Stimulated activated naive CD4-positive, alpha-beta T cell (primary cell): ENCODE results near the gene RBM20.
A peak's percentile ranks its signal among the peaks of the same experiment; 100 is the strongest.
"Not testable (repeated sequence)": the region's sequence is repeated elsewhere in the genome, so short reads cannot be mapped to it uniquely, and the experiment has no call there.

Experiments
- DNase-seq, 6 experiments: peaks; one replicate each; lab custom pipeline; 2025; lab: John Stamatoyannopoulos, UW

Gene RBM20

DNA sequence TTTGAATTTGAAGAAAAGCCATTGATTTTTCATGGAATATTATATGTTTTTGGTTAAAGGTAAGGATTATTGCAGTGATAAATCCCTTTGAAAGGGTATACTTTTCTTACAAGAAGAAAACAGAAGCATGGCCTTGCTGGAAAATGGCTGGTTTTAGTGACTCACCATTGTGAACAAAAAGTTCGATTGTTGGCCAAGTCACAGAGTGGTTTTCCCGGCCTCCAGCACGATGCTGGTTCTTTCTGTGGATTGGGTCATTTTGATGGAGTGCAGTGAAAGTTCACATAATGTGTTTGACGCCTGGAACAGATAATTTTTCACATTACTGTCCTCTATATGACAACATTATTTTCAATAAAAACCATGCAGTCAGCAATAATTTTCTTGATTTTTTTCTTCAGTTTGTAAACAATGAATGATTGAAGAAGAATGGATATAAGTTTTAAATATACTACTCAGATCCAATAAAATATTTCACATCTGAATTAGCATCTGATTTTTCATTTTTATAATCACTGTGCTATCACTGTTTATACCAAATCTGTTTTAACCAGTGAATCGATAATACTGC, 60.9 kb downstream of the RBM20 start:
- no peak for DNase-seq

DNA sequence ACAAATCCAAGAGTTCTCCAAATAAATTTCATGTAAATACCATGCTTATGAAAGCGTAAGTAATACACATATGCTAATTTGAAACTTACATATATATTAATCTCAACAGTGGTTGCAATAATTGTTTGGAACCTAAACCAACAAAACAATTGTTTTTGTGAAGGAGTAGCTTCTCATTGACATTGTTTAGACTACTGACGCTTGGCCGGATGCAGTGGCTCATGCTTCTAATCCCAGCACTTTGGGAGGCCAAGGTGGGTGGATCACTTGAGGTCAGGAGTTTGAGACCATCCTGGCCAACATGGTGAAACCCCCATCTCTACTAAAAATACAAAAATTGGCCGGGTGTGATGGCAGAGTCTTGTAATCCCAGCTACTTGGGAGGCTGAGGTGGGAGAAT, 61.5 kb downstream of the RBM20 start:
- DNase-seq, result not testable (repeated sequence)

DNA sequence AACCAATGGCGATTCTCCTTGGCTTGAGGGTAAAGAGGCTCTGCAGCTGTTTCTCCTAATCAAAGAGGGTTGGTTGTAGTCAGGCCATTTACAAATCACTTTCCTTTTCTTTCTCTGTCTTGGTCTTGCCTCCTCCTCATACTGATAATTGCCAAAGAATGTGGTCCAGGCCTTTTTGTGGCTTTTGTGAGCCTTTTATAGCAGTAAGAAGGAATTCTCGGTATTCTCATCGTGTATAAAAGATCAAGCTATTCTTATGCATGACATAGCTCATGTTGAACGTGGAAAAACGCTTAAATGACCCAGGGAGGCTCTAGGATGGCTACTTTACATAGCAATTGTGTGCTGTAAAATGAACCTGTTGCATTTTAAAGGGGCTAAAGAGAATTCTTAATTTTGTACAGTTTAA, 62.6 kb downstream of the RBM20 start:
- no peak for DNase-seq

DNA sequence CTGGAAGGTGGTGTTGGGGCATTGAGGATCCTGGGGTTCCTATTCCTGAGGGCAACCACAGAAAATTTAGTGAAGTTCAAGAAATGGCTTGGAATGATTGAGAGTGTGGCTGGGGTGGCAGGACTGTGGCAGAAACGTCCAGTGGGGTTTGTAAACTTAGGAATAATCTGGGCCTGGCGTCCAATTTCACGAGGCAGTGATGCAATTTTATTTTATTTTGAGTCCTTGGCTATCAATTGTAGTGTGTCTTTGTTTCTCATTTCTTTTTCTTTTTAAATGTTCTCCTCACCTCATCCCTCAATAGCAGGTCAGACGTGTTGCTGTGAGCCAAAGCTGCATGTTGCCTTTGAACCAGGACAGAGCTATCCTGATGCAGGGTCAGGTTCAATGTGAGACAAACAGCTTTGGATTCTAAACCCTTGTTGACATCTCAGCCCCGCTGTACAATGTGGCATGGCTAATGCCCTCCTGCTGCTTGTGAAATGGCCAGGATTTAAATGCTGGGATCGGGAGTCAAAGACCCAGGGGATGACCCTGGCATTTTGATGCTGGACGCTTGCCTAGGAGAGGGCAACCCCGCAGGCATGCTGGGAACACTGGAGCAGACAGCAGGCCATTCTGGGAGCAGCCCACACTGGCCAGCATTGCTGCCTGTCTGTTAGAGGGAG, 64.8 kb downstream of the RBM20 start:
- DNase-seq, result no peak

DNA sequence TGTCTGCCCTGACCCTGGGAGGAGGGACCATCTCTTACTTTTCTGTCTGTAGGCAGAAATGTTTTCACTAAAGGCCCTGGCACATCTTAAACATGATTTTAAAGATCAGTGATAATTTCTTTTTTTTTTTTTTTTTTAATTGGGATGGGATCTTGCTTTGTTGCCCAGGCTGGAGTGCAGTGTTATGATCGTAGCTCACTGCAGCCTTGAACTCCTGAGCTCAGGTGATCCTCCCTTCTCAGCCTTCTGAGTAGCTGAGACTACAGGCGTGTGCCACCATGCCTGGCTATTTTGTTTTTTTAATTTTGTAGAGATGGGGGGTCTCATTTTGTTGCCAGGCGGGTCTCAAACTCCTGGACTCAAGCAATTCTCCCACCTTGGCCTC, 65.3 kb downstream of the RBM20 start:
- DNase-seq, result no peak

DNA sequence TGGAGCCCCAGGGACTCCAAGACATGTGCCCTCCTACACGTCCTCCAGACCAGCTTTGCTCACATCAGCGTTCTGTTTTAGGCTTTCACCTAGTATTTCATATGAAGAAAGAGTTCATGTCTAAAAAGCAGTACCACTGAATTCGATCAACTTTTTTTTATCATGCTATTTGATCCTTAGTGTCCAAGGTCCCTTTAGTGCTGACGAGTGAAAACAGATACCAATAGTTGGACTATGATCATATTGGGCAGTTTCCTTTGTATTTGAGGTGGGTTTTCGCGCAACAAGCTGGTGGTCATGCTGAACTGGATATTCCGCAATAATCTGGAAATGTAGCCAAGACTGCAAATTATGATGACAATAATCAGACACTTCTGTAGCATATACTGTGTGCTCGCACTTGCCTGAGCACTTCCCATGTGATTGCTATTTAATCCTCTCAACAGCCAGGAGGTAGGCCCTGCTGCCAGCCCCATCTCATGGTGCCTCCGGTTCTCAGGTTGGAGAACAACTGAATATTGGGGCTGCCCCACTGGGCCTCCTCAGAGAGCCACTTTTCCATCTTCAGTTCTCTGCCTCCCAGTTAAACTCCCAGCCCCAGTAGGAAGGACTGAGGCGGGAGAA, 65.9 kb downstream of the RBM20 start:
- DNase-seq, result no peak

DNA sequence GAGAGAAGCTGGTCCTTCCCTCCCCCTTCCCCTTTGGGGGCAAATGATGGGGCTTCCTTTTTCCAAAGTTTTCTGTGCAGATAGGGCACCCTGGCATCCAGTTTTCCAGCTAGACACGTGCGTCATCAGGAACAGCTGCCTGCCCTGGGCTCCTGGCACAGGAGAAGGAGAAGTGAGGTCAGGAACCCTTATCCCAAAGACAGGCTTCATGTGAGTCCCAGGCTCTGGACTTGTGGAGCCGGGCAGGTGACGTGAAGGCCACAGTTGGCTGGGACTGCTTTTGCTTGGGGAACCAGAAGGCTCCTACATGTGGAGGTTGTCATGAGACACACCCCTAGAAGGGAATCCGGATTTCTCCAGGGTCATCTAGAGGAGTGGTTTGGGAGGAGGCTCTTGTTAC, 66.5 kb downstream of the RBM20 start:
- no peak for DNase-seq

DNA sequence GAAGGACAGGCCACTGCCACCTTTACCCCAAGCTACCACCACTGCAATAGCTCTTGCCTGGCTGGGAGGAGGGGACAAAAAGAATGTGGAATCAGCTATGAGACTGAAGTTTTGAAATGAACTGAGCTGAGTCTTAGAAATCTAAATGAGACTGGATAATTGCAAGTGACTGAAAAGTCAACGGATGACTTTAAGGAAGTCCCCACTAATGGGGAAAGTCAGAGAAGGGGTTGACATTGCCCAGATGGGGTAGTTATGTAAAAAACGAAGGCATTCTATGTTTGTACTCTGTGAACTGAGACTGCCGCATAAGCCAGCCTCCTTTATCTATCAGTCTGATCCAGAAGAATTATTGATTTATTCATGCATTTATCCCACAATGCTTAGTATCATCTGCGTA, 67.2 kb downstream of the RBM20 start:
- DNase-seq, result no peak

DNA sequence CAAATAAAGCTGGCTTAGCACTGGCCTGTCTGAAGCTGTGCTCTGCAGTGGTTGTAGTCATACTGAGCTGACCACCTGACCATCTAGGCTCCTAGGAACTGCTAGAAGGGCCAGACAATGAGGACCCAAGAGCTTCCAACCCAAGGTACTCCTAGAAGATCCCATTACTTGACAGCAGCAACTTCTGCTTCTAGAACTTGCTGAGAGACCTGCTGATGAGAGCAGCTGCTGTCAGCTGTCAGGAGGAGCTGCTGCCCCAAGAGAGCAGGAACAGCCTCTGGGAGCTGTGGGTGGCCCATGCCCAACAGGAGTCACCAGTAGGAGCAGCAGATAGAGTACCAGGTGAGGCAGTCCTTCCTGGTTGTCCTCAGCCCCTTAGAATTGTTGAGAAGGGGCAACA, 70.2 kb downstream of the RBM20 start:
- DNase-seq, result no peak

DNA sequence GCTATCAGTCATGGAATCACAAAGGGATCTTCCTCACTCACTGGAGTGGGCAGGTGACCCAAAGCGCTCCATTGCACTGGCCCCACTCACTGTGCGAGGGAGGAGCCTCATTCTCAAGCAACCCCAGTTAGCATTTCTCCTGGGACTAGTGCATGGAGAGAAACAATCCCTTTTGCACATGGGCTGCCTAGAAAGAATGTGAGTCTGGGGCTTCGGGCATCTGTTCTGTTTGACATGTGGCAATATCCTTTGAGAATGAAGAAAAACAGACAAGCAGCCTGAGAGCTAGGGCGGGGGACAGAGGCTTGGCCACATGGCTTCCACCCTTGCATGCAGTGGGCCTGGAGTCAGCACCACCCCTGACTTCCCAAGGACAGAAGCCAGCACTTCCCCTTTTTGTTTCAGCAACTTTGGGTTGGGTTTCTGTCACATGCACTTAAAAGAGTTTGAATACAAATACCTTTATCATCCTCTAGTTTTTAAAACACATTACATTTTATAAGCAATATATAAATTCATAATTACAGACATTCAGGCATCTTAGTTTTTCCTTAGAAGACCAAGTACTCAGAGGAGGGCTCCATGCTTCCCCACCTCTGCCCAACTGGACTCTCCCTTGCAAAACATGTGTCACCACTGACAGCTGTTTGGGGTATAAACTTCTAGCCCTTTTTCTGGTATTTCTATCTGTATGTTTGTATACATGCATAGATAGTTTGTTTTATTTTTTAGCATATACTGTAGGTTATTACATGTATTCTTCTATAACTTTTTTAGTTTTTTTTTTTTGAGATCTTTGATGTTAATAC, 73.8 kb downstream of the RBM20 start:
- no peak for DNase-seq

DNA sequence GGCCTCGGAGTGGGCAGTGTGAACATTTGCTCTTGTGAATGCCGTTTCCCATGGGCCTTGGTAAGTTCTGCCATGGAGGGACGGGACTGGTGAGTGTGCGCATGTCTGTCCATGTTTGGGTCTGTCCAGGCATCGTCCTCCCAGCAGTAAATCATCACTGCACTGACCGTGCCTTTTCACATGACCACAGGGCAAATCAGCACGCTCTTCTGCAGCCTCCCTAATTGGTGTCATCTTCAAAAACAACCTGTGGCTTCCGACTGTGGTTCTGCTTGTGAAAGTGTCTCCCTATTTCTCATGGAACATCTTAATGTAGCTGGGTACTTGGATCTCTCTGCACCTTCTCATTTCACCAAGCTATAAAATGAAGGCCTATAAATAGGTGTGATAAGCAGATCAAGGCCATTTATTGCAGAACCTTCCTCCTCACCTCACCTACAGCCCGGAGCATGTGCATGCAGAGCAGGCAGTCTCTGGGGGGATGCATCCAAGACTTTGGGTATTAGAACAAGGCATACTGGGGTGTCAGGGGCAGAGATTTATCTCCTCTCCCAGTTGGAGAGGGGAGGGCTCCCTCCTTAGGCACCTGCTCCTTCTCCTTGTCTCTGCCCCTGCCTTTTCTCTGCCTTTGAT, 77.4 kb downstream of the RBM20 start:
- DNase-seq, result no peak

DNA sequence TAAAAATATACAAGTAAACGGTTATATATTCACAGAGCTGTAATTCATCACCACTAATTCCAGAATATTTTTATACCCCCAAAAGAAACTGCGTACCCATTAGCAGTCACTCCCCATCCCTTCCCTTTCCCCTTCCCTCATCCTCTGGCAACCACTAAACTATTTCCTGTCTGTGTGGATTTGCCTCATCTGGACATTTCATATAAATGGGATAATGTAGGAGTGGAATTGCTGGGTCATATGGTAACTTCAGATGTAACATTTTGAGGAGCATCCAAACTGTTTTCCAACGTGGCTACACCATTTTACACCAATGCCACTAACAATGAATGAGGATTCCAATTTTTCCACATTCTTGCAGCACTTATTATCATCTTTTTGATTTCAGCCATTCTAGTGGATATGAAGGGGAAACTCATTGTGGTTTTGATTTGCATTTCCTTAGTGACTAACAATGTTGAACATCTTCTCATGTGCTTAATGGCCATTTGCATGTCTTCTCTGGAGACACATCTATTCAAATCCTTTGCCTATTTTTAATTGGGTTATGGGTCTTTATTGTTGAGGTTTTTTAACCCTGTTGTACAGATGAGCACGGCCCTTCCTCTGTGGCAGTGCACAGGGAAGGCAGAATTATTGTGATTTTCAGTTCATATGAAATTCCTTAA, 79.2 kb downstream of the RBM20 start:
- DNase-seq, result no peak

DNA sequence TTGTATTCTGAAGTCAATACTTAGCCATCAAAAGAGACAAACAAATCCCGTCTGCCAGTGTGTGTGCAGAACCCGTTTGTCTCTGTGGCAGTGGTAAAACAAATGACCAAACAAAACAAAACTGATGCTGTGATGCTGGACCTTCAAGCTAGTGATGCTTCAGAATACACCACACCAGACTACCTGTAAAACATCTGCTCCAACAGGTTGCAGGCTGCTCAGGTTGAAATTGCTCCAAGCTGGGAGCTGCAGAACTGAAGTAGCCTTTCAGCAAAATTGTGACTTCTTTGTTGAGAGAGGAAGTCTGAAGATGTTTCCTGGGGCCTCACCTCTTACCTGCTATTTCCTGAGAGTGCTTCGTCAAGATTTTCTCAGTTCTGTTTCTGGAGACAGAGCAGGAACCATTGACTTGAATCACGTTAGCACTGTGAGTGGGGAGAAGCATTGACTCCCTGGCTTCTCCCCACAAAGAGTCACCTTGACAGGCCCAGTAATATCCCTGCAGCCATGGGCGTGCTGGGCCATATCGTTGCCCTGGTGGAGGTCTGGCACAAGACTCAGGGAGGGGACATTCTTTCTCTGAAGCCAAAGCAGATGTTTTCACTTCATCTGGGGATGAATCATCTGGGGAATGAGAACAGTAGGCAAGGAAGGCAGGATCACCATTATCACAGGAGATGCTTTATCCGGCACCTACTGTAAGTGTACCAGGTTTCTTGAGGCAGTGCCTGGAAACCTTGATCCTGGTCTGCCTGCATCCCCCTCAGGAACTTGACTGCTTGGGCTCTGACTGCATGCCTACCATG, 80.2 kb downstream of the RBM20 start:
- peak in 2 of 6 experiments; percentile 30 to 33 for DNase-seq

DNA sequence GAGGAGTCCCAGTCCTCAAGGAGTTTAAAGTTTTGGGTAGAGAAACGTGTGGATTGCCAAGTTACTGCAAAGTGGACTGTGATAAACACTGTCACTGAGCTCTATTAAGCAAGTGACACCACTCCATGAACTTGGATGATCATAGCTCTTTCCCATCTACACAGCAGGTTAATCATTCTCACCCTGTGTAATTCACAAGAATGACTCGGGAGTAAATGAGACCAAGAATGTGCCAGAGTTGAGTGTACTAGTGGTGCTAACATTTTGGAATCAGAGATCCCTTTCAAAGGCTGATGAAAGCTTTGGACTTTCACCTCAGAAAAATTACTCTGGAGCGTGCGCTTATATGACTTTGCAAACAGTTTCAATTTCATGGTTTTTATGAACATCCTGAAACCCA, 80.8 kb downstream of the RBM20 start:
- no peak for DNase-seq

DNA sequence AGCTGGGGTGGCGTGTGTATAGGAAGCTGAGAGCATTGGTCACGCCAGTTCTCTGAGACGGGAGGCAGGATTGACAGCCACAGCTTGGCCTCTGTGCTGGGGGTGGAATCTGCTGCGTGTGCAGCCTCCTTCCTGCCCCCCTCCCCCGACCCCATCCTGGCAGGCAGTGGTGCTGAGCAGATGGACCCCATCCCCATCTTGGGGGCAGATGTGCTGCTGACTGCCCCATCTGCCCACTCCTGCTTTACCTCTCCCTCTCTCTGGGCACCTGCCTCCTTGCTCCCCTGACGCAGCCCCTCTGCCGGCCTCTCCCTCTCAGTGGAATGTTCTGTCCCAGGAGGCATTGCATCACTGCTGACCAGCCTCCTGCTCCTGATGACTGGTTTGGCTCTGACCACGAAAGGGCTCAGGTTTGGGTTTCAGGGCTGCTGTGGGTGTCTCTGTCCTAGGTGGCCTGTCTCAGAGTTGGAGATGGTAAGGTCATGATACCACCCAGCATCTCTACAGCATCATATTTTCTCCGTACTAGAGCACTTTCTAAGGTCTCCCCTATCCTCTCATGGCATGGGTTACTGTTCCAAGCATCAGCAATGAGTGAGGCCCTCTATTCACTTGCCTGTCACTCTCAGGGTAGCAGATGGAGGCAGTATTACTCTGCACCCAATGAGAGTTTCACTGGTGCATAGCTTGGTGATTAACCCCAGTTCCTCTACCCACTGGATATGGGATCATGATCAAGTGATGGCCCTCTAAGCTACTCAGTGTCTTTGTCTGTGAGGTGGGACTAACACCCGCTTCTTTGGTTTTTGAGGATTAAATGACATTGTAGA, 81.9 kb downstream of the RBM20 start:
- no peak for DNase-seq

DNA sequence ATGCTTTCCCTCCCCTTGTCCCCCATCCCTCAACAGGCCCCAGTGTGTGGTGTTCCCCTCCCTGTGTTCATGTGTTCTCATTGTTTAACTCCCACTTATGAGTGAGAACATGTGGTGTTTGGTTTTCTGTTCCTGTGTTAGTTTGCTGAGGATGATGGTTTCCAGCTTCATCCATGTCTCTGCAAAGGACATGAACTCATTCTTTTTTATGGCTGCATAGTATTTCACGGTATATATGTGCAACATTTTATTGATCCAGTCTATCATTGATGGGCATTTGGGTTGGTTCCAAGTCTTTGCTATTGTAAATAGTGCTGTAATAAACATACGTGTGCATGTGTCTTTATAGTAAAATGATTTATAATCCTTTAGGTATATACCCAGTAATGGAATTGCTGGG, 83.6 kb downstream of the RBM20 start:
- not testable (repeated sequence) for DNase-seq

DNA sequence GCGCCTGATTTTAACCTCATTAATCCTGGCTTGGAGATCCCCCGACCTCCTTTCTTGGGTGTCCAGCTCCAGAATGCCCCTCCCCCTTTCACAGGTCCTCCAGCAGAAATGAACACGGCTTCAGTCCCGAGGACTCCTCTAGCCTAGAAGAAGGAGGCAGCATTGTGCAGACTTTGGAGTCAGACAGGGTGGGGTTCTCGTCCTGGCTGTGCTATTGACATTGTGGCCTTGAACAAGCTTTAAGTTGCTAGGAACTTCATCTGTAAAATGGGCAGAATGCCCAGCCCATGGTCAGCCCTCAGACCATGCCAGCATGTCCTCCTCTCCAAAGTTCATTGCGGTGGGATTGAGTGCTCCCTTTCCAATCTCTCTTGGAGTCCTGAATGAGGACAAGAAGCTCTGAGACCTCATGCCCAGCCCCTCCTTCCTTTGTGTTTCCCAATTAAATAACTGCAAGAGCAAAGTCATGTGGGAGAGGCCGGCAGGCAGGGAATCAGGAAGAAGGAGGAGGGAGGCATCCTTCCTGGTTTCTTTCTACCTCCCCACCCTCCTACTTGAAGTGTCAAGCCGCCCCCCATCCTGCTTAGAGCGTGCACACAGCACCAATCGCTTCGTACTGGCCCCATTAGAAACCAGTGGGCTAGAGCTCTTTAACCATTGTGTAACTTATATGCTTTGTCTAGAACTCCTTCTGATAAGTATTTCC, 86.4 kb downstream of the RBM20 start:
- no peak for DNase-seq

DNA sequence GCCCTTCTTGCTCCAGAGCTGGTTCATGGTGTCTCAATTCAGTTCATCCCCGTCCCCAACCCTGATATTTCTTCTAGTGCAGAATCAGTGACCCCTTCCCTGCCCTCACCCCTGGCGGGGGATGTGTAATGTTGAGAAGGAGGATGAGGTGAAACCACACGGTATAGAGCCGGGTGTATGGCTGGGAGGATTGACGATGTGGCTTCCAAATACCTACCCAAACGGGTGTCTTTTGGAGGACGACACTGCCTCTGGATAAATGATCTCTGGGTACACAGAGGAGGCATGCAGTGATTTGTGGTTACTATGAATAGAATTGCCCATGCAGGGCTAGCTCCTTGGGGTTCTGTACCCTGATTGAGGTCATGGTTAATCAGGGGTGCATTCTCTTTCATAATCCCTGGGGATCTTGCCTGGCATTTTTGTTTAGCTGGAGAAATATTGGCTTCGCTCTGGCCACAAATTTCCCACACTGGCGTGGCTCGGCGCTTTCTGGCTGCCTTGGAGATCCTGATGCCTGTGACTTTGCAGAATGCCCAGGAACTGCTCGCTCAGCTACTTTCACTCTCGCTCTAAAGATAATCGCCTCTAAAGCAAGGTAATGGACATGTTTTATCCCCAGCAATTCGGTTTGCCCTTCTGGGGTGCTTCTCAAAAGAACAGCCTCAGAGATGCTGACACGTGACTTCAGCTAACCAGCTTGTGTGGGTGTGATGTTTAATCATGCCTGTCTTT, 89.2 kb downstream of the RBM20 start:
- no peak for DNase-seq

DNA sequence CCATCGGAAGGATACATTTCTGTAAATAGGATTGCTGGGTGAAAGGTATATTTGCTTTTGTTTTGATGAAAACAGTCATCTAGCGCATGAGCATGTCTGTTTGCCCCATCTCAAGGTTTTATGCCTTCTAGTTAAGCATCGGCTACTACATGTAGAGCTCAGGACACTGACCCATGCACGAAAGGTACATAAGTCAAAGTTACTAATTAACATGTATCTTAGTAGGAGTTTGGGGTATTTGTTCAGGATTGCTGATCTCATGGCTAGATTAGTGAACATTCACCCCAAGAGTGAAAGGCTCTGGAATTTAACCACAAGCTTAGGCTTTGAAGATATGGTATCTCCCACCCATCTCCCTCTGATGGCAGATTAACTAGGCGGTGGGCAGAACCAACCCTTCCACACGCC, 91.5 kb downstream of the RBM20 start:
- no peak for DNase-seq
